Measurements from ENCODE around the gene ADNP2.
A peak's percentile ranks its signal among the peaks of the same experiment; 100 is the strongest.

ADNP2 gene

GRCh38 chr18:80108739-80109675, at the start of gene ADNP2:
Gene ADNP2, plus strand, starts transcription at chr18:80109262. Its CDS starts 8,281 bp downstream, at chr18:80117543.
- peak; percentile 95 for DNase-seq

- no peak for DNase-seq
Measured at GRCh38 chr18:80059945-80060344, 49.1 kb upstream of the ADNP2 start.

- no peak for DNase-seq
Measured at GRCh38 chr18:80065705-80066104, 43.4 kb upstream of the ADNP2 start.

GRCh38 chr18:80067321-80067720, 41.7 kb upstream of the ADNP2 start:
- DNase-seq: no peak

GRCh38 chr18:80067897-80068296, 41.2 kb upstream of the ADNP2 start:
- DNase-seq: no peak

GRCh38 chr18:80068571-80069272, 40.3 kb upstream of the ADNP2 start:
- no peak for DNase-seq

- no peak for DNase-seq
Measured at GRCh38 chr18:80070825-80071224, 38.2 kb upstream of the ADNP2 start.

- DNase-seq: no peak
Measured at GRCh38 chr18:80074183-80074582, 34.9 kb upstream of the ADNP2 start.

GRCh38 chr18:80074697-80075096, 34.4 kb upstream of the ADNP2 start:
- no peak for DNase-seq

- DNase-seq: no peak
Measured at GRCh38 chr18:80075940-80076339, 33.1 kb upstream of the ADNP2 start.

GRCh38 chr18:80076379-80076778, 32.7 kb upstream of the ADNP2 start:
- no peak for DNase-seq

GRCh38 chr18:80077873-80078272, 31.2 kb upstream of the ADNP2 start:
- DNase-seq: no peak

- no peak for DNase-seq
Measured at GRCh38 chr18:80086281-80086680, 22.8 kb upstream of the ADNP2 start.

- DNase-seq: no peak
Measured at GRCh38 chr18:80088036-80088435, 21.0 kb upstream of the ADNP2 start.

GRCh38 chr18:80088823-80089222, 20.2 kb upstream of the ADNP2 start:
- no peak for DNase-seq

GRCh38 chr18:80095414-80095813, 13.6 kb upstream of the ADNP2 start:
- no peak for DNase-seq

- no peak for DNase-seq
Measured at GRCh38 chr18:80096032-80096565, 13.0 kb upstream of the ADNP2 start.

GRCh38 chr18:80097201-80097600, 11.9 kb upstream of the ADNP2 start:
- DNase-seq: no peak

- no peak for DNase-seq
Measured at GRCh38 chr18:80103231-80103630, 5.8 kb upstream of the ADNP2 start.

- DNase-seq: no peak
Measured at GRCh38 chr18:80104364-80104779, 4.7 kb upstream of the ADNP2 start.

GRCh38 chr18:80105369-80106167, 3.5 kb upstream of the ADNP2 start:
- DNase-seq: peak; percentile 51

GRCh38 chr18:80106482-80107051, 2.5 kb upstream of the ADNP2 start:
- DNase-seq: no peak

GRCh38 chr18:80107426-80107825, 1.6 kb upstream of the ADNP2 start:
- no peak for DNase-seq
